Measurements from ENCODE around the gene TSHZ1.

TSHZ1 gene

GRCh38 chr18:75275226-75275625 lies 64.6 kb downstream of the TSHZ1 start:
- DNase-seq = no peak

- no peak for DNase-seq
These were observed 66.4 kb downstream of the TSHZ1 start for GRCh38 chr18:75276818-75277609.

DNA sequence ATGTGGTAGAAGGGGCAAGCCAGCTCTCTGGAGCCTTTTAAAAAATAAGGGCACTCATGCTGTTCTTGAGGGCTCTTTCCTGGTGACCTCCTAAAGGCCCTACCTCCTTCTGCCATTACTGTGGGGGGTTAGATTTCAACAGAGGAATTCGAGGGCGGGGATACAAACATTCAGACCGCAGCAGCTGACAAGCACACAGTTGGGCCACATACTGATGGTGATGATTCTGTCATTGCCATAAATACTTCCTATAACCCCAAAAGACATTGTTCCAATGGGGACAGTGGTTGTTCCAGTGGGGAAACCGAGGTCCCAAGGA lies 67.0 kb downstream of the TSHZ1 start:
- no peak for DNase-seq

GRCh38 chr18:75279381-75279780 lies 68.8 kb downstream of the TSHZ1 start:
- no peak for DNase-seq

GRCh38 chr18:75280427-75281280 lies 70.1 kb downstream of the TSHZ1 start:
- DNase-seq = no peak

DNA sequence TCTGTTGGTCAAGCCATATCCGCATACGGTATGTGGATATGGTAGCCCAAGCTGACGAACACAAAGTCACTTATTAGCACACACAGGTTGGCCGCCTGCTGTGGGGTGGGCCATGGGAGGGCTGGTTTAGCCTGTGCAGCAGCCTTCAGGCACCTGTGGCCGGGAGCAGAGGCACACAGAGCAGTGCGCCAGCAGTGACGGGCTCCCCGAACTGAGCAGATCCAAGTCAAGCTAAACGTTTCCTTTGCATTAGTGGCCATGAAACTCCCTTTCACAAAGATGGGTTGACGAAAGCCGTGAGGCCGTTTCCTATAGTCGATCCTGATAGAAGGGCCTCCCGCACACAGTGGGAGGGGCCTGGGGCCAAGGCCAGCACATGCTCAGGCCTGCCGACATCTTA lies 72.1 kb downstream of the TSHZ1 start:
- DNase-seq = no peak

- DNase-seq = no peak
These were observed 73.1 kb downstream of the TSHZ1 start for GRCh38 chr18:75283731-75284130.

DNA sequence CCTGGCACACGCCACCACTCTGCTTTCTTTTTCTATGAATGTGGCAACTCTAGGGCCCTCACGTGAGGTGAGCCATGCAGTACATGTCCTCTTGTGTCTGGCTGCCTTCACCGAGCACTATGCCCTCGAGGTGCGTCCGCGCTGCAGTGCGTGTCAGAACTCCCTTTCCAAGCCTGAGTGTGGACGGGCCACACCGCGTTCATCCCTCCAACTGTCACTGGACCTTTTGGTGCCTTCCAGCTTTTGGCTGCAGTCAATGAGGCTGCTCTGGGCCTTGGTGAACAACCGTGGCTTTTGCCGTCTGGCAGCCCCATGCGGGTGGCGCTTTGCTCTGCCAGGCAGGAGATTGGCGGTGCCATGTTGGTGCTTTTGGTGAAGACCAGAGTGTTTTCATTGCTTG lies 74.0 kb downstream of the TSHZ1 start:
- no peak for DNase-seq

GRCh38 chr18:75285876-75286275 lies 75.3 kb downstream of the TSHZ1 start:
- DNase-seq = no peak

GRCh38 chr18:75287006-75287405 lies 76.4 kb downstream of the TSHZ1 start:
- no peak for DNase-seq

DNA sequence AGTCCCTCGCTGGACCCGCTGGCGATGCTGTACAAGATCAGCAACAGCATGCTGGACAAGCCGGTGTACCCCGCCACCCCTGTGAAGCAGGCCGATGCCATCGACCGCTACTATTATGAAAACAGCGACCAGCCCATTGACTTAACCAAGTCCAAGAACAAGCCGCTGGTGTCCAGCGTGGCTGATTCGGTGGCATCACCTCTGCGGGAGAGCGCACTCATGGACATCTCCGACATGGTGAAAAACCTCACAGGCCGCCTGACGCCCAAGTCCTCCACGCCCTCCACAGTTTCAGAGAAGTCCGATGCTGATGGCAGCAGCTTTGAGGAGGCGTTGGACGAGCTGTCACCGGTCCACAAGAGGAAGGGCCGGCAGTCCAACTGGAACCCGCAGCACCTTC lies 77.1 kb downstream of the TSHZ1 start:
- DNase-seq = no peak

DNA sequence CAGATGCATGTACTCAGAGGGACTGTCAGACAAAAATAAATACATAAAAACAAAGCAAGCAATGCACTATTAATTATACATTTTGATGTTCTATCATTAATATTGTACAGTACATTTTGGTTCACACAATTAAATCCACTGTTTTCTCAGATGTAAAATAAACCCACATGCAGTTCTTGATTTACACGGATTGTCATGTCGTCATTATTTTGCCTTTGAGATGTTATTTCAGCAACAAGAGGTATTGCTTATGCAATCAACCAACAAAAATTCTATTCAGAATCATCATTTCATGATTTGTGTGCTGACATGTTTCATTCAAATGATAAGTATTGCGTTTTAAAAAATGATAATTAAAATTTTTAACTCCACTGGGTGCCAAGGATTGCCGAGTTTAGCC lies 79.2 kb downstream of the TSHZ1 start:
- DNase-seq = no peak

- no peak for DNase-seq
These were observed 80.3 kb downstream of the TSHZ1 start for GRCh38 chr18:75290737-75291358.

DNA sequence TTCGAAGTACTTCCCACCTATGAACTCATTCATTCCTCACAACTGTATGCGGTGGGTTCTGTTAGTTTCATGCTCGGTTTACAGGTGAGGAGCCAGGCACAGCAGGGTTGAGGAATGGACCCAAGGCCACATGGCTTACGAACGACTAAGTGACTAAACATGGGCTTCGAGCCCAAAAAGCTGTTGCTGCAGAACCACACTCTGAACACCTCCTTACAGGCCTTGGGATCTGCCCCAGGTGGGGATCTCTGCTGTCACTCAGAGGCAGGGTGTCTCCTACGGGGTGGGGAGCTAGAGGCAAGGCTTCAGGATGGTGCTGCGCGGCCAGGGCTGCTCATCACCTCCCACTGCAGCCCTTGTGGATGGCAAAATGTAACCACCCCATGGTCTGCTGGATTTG lies 80.9 kb downstream of the TSHZ1 start:
- no peak for DNase-seq

- no peak for DNase-seq
These were observed 83.0 kb downstream of the TSHZ1 start for GRCh38 chr18:75293591-75293990.

DNA sequence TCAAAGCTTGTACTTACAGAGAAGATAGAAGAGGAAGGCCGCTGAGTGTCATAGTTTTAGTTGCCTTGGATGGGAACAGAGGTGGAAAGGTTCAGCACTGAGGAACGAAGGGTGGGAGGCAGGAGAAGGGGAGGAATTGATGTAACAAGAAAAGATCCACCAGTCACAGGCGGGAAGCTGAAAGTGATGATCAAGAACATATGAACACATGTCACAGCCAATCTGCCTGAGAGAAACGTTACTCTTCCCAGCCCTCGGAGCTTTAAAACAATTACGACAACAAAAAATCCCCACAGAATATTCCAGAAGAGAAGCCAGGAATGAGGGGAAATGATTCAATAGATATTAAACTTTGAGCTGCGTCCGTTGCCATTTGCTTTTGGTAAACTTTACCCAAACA lies 87.1 kb downstream of the TSHZ1 start:
- no peak for DNase-seq

DNA sequence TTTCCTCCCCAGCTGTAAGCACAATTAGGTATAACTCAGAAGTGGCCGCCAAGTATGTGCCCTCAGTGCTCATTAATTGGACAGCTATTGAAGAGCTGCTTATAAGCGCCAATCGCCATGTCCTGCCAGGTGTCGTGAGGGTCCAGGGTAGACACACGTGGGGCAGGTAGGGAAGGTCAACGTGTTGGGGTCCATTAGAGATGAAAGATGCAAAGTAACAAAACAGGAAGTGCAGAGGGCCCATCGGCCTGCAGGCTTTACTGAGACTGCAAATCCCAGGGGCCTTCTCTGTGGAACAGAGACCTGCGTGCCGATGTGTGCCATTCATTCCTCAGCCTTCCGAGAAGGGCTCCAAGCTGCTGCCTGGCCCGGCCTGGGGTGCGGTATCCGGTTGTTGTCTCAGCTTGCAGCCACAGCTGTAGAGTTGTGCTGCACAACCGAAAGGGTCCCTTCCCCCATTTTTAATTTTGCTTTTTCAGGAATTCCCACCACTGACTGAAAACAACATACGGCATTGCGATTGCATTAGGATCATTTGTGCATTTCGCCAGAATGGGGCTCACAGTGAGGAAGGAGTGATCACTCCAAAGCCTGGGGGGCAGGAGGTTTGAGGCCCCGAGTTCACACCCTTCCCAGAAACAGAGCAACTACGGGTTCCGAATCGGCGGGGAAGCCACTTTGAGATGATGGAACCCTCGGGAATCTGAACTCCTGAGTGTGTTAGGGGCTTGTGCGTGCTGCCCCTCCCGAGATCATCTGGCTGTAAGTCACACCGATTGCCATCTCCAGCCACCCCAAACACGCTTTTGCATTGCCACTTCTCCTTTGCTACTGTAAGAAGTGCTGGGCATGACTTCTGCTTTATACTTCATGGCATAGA lies 94.3 kb downstream of the TSHZ1 start:
- no peak for DNase-seq

DNA sequence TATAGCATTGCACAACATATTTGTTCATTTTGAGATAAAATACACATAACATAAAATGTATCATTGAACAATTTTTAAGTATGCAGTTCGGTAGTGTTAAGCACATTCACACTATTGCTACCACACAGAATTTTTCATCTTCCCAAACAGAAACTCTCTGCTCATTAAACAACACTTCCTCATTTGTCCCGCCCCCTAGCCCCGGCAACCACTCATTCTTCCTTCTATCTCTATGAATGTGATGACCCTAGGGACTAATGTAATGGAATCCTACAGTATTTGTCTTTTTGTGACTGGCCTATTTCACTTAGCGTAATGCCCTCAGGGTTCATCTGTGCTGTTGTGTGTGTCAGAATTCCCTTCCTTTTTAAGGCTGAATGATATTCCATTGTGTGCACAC lies 95.4 kb downstream of the TSHZ1 start:
- DNase-seq = no peak

DNA sequence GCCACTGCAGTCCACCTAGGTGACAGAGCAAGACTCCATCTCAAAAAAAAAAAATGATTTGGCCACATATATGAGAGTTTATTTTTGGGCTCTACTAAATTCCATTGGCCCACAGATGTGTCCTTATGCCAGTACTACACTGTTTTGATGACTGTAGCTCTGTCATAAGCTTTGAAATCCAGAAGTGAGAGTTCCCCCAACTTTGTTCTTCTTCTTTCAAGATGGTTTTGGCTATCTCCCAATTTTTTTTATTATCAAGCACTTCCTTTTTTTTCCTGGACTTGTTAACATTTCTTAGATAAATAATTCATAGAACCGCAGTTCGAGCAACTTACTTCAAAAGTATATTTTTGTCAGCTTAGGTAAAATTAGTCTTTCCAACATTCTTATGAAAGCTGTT lies 96.9 kb downstream of the TSHZ1 start:
- no peak for DNase-seq

DNA sequence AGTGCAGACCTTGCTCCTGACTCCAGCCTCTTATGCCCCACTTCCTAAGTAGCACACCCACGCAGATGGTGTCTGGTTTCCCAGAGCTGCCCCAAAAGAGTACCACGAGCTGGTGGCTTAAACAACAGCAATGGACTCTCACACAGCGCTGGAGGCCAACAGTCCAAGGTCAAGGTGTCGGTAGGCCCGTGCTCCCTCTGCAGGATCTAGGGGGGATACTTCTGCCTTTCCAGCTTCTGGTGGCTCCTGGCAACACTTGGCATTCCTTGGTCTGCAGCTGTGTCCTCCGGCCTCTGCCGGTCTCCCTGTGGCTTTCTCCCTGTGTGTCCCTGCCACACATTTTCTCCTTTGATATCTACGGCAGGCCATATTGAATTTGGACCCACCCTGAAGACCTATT lies 99.0 kb downstream of the TSHZ1 start:
- DNase-seq = no peak

- no peak for DNase-seq
These were observed 103.5 kb downstream of the TSHZ1 start for GRCh38 chr18:75314117-75314516.

GRCh38 chr18:75314606-75315005 lies 104.0 kb downstream of the TSHZ1 start:
- no peak for DNase-seq

- no peak for DNase-seq
These were observed 105.6 kb downstream of the TSHZ1 start for GRCh38 chr18:75316223-75316622.

All from stimulated activated naive CD4-positive, alpha-beta T cell (primary cell).